GM19193 (cell line): Measurements from ENCODE around the gene ANXA2R.

ENCODE experiments used
- POLR2A ChIP-seq: IDR thresholded peaks from 4 replicates; pipeline ENCODE4 v1.6.1; 2011; ENCODE audit not compliant: insufficient read depth, insufficient read length; ENCODE audit errors: extremely low read depth

ANXA2R gene

GRCh38 chr5:43040287-43041098, at the start of gene ANXA2R:
Gene ANXA2R (minus strand): TSS chr5:43040319. CDS start chr5:43040046, 273 bp downstream.
- TF ChIP-seq POLR2A, result no peak

- no peak for TF ChIP-seq POLR2A
These were observed 45.3 kb upstream of the ANXA2R start for GRCh38 chr5:43085453-43085852.

GRCh38 chr5:43078956-43079355, 38.8 kb upstream of the ANXA2R start:
- no peak for TF ChIP-seq POLR2A

- TF ChIP-seq POLR2A, result no peak
These were observed 35.5 kb upstream of the ANXA2R start for GRCh38 chr5:43075319-43076293.

GRCh38 chr5:43074987-43075318, 34.8 kb upstream of the ANXA2R start:
- TF ChIP-seq POLR2A, result no peak

- no peak for TF ChIP-seq POLR2A
These were observed 33.8 kb upstream of the ANXA2R start for GRCh38 chr5:43073597-43074546.

GRCh38 chr5:43068037-43068436, 27.9 kb upstream of the ANXA2R start:
- TF ChIP-seq POLR2A, result no peak

- TF ChIP-seq POLR2A, result peak; percentile 60
These were observed 27.0 kb upstream of the ANXA2R start for GRCh38 chr5:43066799-43067741.

- peak; percentile 59 for TF ChIP-seq POLR2A
These were observed 26.1 kb upstream of the ANXA2R start for GRCh38 chr5:43065948-43066798.

- no peak for TF ChIP-seq POLR2A
These were observed 25.3 kb upstream of the ANXA2R start for GRCh38 chr5:43065387-43065947.

- no peak for TF ChIP-seq POLR2A
These were observed 23.6 kb upstream of the ANXA2R start for GRCh38 chr5:43063721-43064171.

- TF ChIP-seq POLR2A, result no peak
These were observed 21.4 kb upstream of the ANXA2R start for GRCh38 chr5:43061352-43062075.

- TF ChIP-seq POLR2A, result no peak
These were observed 11.6 kb upstream of the ANXA2R start for GRCh38 chr5:43051684-43052083.
